NCI-H774 (cell line): ENCODE results near the gene FKBP2.

Experiments
- DNase-seq: peaks from one replicate; lab custom pipeline; 2025; lab: John Stamatoyannopoulos, UW

Gene FKBP2

GRCh38 chr11:64285885-64286800, 45.2 kb downstream of the FKBP2 start:
- peak; percentile 27 for DNase-seq

- DNase-seq: no peak
Observed at GRCh38 chr11:64286801-64287159, 45.9 kb downstream of the FKBP2 start.

DNA sequence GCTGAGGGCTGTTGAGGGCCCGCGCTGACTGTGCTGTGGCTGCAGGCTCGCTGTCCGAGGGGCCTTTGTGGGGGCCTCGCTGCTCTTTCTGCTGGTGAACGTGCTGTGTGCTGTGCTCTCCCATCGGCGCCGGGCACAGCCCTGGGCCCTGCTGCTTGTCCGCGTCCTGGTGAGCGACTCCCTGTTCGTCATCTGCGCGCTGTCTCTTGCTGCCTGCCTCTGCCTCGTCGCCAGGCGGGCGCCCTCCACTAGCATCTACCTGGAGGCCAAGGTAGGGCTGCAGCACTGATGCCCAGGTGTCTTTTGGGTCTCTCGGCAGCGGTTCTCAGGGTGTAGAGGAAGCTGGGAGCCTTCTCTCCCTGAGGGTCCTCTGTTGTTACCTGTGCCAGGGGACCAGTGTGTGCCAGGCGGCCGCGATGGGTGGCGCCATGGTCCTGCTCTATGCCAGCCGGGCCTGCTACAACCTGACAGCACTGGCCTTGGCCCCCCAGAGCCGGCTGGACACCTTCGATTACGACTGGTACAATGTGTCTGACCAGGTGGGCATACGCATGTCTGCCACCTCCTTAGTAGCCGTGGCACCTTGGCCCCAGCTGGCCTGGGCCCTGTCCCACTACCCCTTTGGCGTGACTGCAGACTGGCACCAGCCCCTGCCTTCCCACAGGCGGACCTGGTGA, 46.9 kb downstream of the FKBP2 start:
- DNase-seq: no peak

GRCh38 chr11:64288353-64288750, 47.5 kb downstream of the FKBP2 start:
- no peak for DNase-seq

DNA sequence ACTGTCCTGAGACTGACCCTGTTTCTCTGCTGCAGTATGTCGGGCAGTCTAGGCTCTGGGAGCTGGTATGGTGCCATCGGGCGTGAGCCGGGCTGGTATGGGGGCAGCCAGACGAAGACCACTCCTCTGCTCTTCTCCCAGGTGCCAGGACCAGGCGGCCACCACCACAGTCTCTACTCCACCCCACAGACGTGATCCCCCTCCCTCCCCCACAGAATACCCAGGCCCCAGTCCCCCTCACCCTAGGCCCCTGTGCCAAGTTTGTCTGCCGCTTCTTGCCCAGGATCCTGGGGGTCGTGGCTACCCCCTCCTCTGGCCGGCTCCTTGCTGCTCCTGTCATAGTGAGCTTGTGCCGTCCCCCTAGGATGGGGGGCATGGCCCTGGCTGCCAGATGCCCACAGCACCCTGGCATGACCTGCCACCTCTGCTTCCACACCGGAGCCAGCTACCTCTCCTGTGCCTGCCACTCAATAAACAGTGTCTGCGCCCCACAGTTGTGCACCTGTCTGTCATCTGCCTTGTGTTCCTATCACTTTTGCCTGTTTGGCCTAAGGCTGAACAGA, 48.2 kb downstream of the FKBP2 start:
- DNase-seq: no peak

- DNase-seq: no peak
Observed at GRCh38 chr11:64290352-64291261, 49.7 kb downstream of the FKBP2 start.

GRCh38 chr11:64291262-64291751, 50.4 kb downstream of the FKBP2 start, which contains the start of gene KCNK4:
Gene KCNK4, plus strand, starts transcription at chr11:64291302. Its CDS starts 1,717 bp downstream, at chr11:64293019.
- no peak for DNase-seq

GRCh38 chr11:64291752-64292459, 51.0 kb downstream of the FKBP2 start:
- DNase-seq: no peak

DNA sequence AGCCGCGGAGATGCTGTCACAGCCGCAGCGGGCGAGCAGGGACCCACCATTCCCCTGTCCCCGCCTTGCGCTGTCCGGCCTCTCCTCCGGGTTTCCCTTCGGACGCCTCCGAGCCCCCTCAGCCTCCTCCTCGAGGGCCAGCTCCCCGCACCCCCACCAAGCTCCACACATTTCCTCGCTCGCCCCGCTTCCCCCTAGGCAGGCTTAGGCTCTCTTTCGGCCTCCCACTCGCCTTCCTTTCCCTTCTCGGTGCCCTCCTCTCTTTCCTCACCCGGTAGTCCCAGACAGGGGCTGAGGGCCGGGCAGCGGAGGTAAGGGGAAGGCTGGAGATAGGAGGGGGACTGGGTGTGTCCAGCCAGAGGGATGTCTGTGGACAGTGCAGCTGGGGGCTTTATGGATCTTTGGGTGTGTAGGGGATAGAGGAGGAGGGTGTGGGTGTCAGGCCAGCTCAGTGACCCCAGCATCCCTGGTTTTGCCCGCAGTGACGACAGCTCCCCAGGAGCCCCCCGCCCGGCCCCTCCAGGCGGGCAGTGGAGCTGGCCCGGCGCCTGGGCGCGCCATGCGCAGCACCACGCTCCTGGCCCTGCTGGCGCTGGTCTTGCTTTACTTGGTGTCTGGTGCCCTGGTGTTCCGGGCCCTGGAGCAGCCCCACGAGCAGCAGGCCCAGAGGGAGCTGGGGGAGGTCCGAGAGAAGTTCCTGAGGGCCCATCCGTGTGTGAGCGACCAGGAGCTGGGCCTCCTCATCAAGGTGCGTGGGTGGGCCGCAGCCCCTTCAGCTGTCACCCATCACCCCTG, 51.8 kb downstream of the FKBP2 start:
- no peak for DNase-seq
